Esophagus (tissue), 2 donors: ENCODE measurements around the gene CSNK2A2. TPM values are rescaled to one million over a fixed set of nuclear protein-coding genes. Genes with fewer than 3 reads are reported as not detected.

Source experiments
- polyA plus RNA-seq, 2 donors: library from polyadenylated mRNA; stranded (reverse); fragments of 200-250 nt; gene quantifications; one replicate each; pipeline ENCODE4 v1.2.3, GENCODE V29; 2013
- donor health status: healthy with polysubstance abuse.
- donor health status: Bipolar disorder and iron deficiency.

CSNK2A2 gene
- polyA plus RNA-seq, 2 donors = 15.4 to 19.6 TPM

Other genes with a start within 250 kb of the CSNK2A2 start
- under 1 TPM; 0.04 to 0.06 TPM for gene CNGB1, start 227.0 kb downstream of the CSNK2A2 start, polyA plus RNA-seq
- 1 to 10 TPM; 2.5 to 3.7 TPM for gene ZNF319, start 197.4 kb downstream of the CSNK2A2 start, polyA plus RNA-seq
- 10 to 100 TPM in 1 of 2 donors, 1 to 10 TPM in 1; 8.5 to 15.8 TPM for gene USB1, start 196.7 kb downstream of the CSNK2A2 start, polyA plus RNA-seq
- gene MMP15, start 172.4 kb downstream of the CSNK2A2 start, polyA plus RNA-seq = 1 to 10 TPM; 2.5 to 2.7 TPM
- gene CFAP20, start 68.7 kb downstream of the CSNK2A2 start, polyA plus RNA-seq = 10 to 100 TPM in 1 of 2 donors, 1 to 10 TPM in 1; 7.0 to 22.5 TPM
- not detected for gene PRSS54, start 96.9 kb upstream of the CSNK2A2 start, polyA plus RNA-seq
- gene GINS3, start 194.4 kb upstream of the CSNK2A2 start, polyA plus RNA-seq = 1 to 10 TPM; 8.6 to 9.3 TPM